NOMO-1 treated with dmso at 0.1 percent for 144 hours (cell line): ENCODE results near the gene SH3PXD2B.

Experiments used
- DNase-seq: peaks from one replicate; lab custom pipeline; 2025; ENCODE audit not compliant: unreplicated experiment; lab: John Stamatoyannopoulos, UW

Gene SH3PXD2B

DNA sequence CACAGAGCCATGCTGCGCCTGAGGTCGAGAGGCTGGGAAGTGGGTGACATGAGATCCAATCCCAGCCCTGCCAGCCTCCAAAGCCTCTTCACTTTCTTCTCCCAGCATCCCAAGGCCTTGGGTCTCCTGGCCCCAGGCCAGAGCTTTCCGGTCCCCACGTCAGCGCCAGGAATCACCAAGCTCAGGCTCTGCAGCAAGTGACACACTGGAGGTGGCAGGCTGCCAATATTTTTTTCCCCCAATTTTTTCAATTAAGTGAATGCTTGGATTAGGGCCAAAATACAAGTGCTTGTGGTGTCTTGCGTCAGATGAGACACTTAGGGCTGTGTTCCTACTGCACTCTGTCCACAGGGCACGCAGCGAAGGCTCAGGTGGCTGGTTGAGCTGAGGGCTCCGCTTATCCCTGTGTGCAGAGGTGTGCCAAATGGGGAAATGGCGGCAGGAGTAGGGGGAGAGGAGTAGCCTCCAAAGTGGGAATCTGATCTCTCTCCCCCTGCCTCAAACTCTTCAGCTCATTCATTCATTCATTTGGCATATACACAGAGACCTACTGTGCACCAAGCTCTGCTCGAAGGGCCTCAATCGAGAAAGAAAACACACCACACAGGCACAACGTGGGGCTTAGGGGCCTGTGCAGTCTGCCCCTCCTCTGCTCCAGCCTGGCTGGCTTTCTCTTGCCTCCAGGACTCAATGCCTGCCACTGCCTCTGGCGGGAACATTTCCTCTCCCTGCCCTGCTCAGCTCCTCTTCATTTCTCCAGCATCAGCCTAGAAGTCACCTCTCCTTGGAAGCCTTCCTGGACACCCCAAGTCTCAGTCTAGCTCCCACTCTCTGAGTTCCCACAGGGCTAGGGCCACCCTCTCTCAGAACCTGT, 16.6 kb downstream of the SH3PXD2B start:
- no peak for DNase-seq

- DNase-seq: no peak
Measured at GRCh38 chr5:172436879-172437369, 17.4 kb downstream of the SH3PXD2B start.

- DNase-seq: no peak
Measured at GRCh38 chr5:172436078-172436878, 18.0 kb downstream of the SH3PXD2B start.

DNA sequence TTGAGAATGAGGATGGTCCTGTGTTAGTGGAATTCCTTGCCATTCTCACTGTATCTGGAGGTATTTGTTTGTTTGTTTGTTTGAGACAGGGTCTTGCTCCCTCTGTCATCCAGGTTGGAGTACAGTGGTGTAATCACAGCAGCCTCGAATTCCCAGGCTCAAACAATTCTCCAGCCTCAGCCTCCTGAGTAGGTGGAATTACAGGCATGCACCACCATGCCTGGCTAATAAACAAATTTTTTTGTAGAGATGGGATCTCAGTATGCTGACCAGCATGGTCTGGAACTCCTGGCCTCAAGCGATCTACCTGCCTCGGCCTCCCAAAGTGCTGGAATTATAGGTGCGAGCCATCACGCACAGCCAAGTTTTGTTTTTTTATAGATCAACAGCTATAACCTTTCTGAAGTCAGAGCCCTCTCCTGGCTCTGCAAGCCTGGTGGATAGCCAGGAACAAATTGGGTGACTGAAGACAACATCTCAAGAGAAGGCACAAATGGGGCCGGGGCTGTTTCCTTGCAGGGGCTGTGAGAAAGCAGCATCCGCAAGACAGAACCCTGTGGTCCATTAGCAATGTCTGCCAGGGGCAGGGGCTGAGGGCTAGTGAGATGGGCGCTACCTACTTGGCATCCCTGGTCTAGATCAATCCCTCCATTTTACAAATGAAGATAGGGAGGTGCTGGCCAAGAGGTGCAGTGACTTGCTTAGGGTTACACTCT, 18.8 kb downstream of the SH3PXD2B start:
- no peak for DNase-seq

- no peak for DNase-seq
Measured at GRCh38 chr5:172434251-172434650, 20.1 kb downstream of the SH3PXD2B start.

GRCh38 chr5:172433513-172433912, 20.8 kb downstream of the SH3PXD2B start:
- DNase-seq: no peak

DNA sequence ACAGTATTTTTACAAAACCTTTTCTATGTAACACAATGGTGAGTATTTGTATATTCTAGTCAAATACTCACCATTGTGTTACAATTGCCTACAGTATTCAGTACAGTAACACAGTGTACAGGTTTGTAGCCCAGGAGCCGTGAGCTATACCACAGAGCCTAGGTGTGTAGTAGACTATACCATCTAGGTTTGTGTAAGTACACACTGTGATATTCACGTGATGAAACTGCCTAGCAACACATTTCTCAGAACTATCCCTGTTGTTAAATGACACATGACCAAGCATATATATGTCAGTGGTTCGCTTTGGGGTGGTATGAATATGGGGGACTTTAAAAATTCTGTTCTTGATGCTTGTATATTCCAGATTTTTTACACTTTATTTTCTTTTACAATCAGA, 21.3 kb downstream of the SH3PXD2B start:
- no peak for DNase-seq

DNA sequence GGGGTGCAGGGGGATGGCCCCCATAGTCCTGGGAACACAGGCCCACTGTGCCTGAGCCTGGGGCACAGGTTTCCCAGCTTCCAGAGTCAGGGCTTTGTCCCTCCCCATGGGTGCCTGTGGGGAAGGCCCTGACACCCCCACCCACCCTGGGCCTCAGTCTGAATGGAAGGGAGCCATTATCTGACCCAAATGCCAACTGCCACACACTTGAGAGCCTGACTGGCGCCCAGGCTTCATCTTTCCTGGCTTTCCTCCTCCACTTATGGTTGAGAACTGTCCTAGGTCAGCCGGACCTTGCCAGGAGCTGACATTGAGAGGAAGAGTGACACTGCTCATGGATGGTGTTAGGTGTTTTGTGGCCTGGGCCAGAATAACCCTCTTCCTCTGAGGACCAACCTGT, 24.0 kb downstream of the SH3PXD2B start:
- DNase-seq: no peak

GRCh38 chr5:172429201-172429940, 25.0 kb downstream of the SH3PXD2B start:
- no peak for DNase-seq

DNA sequence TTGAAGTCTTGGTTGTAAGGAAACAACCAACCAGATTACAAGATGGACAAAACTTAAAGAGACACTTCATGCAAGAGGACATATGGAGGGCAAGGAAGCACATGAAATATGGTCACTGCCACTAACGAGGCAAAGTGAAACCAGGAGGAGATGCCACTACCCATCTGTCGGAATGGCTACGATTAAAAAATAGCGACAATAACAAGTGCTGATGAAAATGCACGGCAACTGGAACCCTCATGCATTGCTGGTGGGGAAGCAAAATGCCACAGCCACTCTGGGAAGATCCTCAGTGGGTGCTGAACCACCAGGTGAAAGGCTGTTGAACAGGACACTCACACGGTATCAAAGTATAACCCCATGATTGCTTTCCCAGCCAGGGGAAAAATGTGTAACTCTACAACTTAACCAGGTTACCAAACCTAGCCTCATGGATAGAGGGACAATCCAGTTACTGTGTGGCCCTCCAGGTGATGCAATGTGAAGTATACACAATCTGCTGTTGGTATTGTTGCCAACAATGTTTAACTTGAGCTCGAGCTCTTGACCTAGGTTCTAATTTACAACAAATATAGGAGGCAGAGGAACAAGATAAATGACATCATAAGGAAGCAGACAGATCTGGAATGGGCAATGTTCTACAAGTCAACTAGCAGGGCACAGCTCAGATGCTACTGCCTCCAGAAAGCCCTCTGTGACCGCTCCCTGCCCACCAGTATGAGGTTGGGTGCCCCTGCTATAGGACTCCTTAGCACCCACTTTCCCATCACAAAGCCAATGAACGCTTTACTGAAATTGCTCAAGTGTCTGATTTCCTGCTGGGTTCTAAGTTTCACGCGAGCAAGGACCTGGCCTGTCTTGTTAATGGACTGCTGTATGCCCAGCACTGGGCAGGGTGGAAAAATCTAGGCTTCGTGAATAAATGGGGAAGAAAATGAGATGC, 25.8 kb downstream of the SH3PXD2B start:
- no peak for DNase-seq

GRCh38 chr5:172427202-172427601, 27.1 kb downstream of the SH3PXD2B start:
- no peak for DNase-seq

DNA sequence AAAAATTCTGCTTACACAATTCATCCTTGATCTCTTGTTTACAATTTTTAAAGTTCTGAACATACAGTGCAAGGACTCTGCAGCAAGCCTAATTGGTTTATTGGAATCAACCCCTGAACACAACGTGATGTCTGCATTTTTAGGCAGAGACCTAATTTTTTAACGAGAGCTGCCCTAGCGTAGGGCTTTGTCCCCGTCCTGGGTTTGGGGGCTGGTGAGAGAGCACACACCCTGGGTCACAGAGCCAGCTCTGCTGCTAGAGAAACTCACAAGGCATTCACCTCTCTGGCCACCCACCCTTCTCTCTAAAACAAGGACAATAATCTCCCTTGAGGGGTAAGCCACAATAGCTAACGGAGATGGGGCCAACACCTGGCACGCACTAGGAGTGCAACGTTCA, 28.2 kb downstream of the SH3PXD2B start:
- no peak for DNase-seq

DNA sequence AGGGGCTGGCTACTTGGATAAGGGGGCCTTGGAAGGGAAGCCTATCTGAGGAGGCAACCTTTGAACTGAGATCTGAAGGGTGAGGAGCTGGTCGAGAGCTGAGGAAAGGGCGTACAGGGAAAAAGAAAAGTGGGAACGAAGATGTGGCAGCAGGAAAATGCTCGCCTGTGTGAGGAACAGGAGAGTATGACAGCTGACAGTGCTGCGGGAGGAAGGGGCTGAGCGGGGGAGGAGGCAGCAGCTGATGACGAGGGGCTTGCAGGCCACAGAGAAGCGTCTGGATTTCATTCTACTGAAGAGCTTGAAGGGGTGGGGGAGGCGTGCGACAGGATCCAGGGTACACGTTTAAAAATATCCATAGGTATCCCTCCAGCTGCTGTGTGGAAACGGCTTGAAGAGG, 28.9 kb downstream of the SH3PXD2B start:
- no peak for DNase-seq

DNA sequence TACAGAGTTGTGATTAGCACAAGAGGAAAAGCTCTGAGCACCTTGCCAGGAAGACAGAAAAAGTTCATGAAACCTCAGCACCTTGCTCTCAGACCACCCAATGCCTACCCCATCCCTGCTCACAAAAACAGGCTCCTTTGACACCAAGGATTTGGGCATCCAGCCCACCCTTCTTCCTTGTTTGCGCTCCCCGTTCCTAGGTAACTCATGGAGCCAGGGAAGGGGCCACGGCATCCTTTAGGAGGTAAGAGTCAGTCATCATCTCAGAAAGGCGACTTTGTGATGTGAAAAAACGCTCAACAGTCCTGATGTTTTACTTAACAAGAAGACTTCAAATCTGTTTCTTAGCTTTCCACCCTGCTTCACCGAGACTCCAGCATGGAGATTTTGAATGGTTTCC, 29.5 kb downstream of the SH3PXD2B start:
- no peak for DNase-seq

GRCh38 chr5:172424111-172424490, 30.2 kb downstream of the SH3PXD2B start:
- no peak for DNase-seq

- no peak for DNase-seq
Measured at GRCh38 chr5:172423379-172424110, 30.8 kb downstream of the SH3PXD2B start.

DNA sequence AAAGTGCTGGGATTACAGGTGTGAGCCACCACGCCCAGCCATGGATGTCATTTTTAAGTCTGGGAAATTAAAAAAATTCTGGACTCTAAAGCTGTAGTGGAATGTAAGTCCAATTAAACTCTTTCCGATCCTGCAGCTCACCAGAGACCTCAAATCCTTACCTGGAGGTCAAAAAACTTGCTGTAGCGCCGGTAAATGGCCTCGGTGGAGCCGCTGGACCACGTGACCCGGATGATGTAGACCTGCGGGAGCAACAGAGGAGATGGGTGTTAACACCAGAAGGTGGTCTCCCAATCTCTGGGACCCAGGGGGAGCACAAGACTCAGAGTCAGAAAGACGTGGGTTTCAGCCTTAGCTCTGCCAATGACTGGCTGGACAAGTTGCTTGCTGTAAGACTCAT, 32.1 kb downstream of the SH3PXD2B start:
- DNase-seq: no peak

GRCh38 chr5:172421020-172421419, 33.3 kb downstream of the SH3PXD2B start:
- DNase-seq: no peak
